ENCODE measurements around the gene P2RY10.

The P2RY10 gene

DNA sequence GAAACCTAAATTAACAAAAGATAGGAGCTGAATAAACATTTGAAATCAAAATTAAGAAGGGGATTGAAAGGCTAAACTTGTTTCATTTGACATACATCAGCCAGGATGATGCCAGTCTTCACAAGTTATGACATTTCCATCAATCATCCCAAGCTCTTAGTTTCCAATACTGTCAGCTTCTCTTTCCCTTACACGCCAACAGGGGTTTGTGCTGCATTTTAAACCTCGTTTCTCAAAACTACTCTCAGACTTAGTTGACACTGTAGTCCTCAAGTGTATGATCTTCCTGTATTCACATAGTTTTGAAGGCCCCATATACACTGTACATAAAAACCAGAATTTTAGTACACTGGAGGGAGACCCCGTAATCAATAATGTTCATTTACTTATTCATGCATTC lies 840 bp upstream of the P2RY10 start:
- H2BK120ac ChIP-seq (ENCODE audit: low read depth, low read length) = no peak overlapping the region
- no peak for DNase-seq
- no peak overlapping the region for H3K4me3 ChIP-seq (ENCODE audit: low read length)
- no peak overlapping the region for H3K9ac ChIP-seq (ENCODE audit: low read length)
- H3K23ac ChIP-seq (ENCODE audit: low read length) = no peak overlapping the region
- WGBS (ENCODE audit: extremely low coverage, insufficient coverage, low lambda C conversion rate) = no CpG with 5 or more reads among the region's 3 CpGs
- no peak overlapping the region for H3K56ac ChIP-seq (ENCODE audit: low read length)
- H3K79me2 ChIP-seq (ENCODE audit: control insufficient read depth, insufficient read depth, low read length) = no peaks in the 10 kb centered on the region
- H3K27ac ChIP-seq (ENCODE audit: low read depth, low read length) = no peak overlapping the region
- no peak overlapping the region for H3K4ac ChIP-seq (ENCODE audit: low read depth, low read length)
- no peaks in the 10 kb centered on the region for H3K4me1 ChIP-seq (ENCODE audit: control insufficient read depth, low read depth, low read length)
- no peak overlapping the region for H2BK15ac ChIP-seq (replicated peaks; ENCODE audit: low read depth)
- no peak overlapping the region for H2AK5ac ChIP-seq (ENCODE audit: low read length)
- no peaks in the 10 kb centered on the region for H3K36me3 ChIP-seq (ENCODE audit: control insufficient read depth, insufficient read depth, low read length)
- no peak overlapping the region for H4K5ac ChIP-seq (ENCODE audit: low read length)
- H2BK5ac ChIP-seq (ENCODE audit: low read length) = no peak overlapping the region
- no peaks in the 10 kb centered on the region for H3K79me1 ChIP-seq (ENCODE audit: low read length)
- H3K18ac ChIP-seq (ENCODE audit: low read length) = no peak overlapping the region
- no peaks in the 10 kb centered on the region for H3K27me3 ChIP-seq (ENCODE audit: insufficient read depth, low read length, poor library complexity)
- no peak overlapping the region for H3K4me2 ChIP-seq (ENCODE audit: low read length)
- H4K8ac ChIP-seq (ENCODE audit: low read depth, low read length) = no peak overlapping the region

GRCh38 chrX:78946178-78946931 lies 1.2 kb downstream of the P2RY10 start:
- Histone ChIP-seq H4K8ac (ENCODE audit: low read depth, low read length) (no peak overlapping the region), H3K27me3 (ENCODE audit: insufficient read depth, low read length, poor library complexity) (no peaks in the 10 kb centered on the region), H3K36me3 (ENCODE audit: control insufficient read depth, insufficient read depth, low read length) (no peaks in the 10 kb centered on the region), H3K4me2 (ENCODE audit: low read length) (no peak overlapping the region), H3K4ac (ENCODE audit: low read depth, low read length) (no peak overlapping the region), H3K56ac (ENCODE audit: low read length) (no peak overlapping the region), H3K79me1 (ENCODE audit: low read length) (no peaks in the 10 kb centered on the region), H3K4me1 (ENCODE audit: control insufficient read depth, low read depth, low read length) (no peaks in the 10 kb centered on the region), H2BK5ac (ENCODE audit: low read length) (no peak overlapping the region), H3K23ac (ENCODE audit: low read length) (no peak overlapping the region), H4K5ac (ENCODE audit: low read length) (no peak overlapping the region), H3K9ac (ENCODE audit: low read length) (no peak overlapping the region), H3K18ac (ENCODE audit: low read length) (no peak overlapping the region), H3K4me3 (ENCODE audit: low read length) (no peak overlapping the region), H2BK15ac (replicated peaks; ENCODE audit: low read depth) (no peak overlapping the region), H2AK5ac (ENCODE audit: low read length) (no peak overlapping the region), H2BK120ac (ENCODE audit: low read depth, low read length) (no peak overlapping the region), H3K27ac (ENCODE audit: low read depth, low read length) (no peak overlapping the region), H3K79me2 (ENCODE audit: control insufficient read depth, insufficient read depth, low read length) (no peaks in the 10 kb centered on the region)
- no CpG with 5 or more reads among the region's 1 CpG for WGBS (ENCODE audit: extremely low coverage, insufficient coverage, low lambda C conversion rate)
- no peak for DNase-seq

- H3K27me3 ChIP-seq (ENCODE audit: insufficient read depth, low read length, poor library complexity) = no peaks in the 10 kb centered on the region
- no peak overlapping the region for H3K27ac ChIP-seq (ENCODE audit: low read depth, low read length)
- no peak overlapping the region for H3K9ac ChIP-seq (ENCODE audit: low read length)
- H4K8ac ChIP-seq (ENCODE audit: low read depth, low read length) = no peak overlapping the region
- H2BK15ac ChIP-seq (replicated peaks; ENCODE audit: low read depth) = no peak overlapping the region
- no peak overlapping the region for H3K56ac ChIP-seq (ENCODE audit: low read length)
- no peak for DNase-seq
- no peak overlapping the region for H4K5ac ChIP-seq (ENCODE audit: low read length)
- no peaks in the 10 kb centered on the region for H3K36me3 ChIP-seq (ENCODE audit: control insufficient read depth, insufficient read depth, low read length)
- H2BK120ac ChIP-seq (ENCODE audit: low read depth, low read length) = no peak overlapping the region
- no peak overlapping the region for H3K4ac ChIP-seq (ENCODE audit: low read depth, low read length)
- no peak overlapping the region for H3K4me3 ChIP-seq (ENCODE audit: low read length)
- no peaks in the 10 kb centered on the region for H3K79me1 ChIP-seq (ENCODE audit: low read length)
- H3K23ac ChIP-seq (ENCODE audit: low read length) = no peak overlapping the region
- H3K4me1 ChIP-seq (ENCODE audit: control insufficient read depth, low read depth, low read length) = no peaks in the 10 kb centered on the region
- no peak overlapping the region for H2BK5ac ChIP-seq (ENCODE audit: low read length)
- no peak overlapping the region for H2AK5ac ChIP-seq (ENCODE audit: low read length)
- H3K79me2 ChIP-seq (ENCODE audit: control insufficient read depth, insufficient read depth, low read length) = no peaks in the 10 kb centered on the region
- H3K18ac ChIP-seq (ENCODE audit: low read length) = no peak overlapping the region
- no CpG with 5 or more reads among the region's 3 CpGs for WGBS (ENCODE audit: extremely low coverage, insufficient coverage, low lambda C conversion rate)
- H3K4me2 ChIP-seq (ENCODE audit: low read length) = no peak overlapping the region
Measured at GRCh38 chrX:78950009-78950835, 5.0 kb downstream of the P2RY10 start.

DNA sequence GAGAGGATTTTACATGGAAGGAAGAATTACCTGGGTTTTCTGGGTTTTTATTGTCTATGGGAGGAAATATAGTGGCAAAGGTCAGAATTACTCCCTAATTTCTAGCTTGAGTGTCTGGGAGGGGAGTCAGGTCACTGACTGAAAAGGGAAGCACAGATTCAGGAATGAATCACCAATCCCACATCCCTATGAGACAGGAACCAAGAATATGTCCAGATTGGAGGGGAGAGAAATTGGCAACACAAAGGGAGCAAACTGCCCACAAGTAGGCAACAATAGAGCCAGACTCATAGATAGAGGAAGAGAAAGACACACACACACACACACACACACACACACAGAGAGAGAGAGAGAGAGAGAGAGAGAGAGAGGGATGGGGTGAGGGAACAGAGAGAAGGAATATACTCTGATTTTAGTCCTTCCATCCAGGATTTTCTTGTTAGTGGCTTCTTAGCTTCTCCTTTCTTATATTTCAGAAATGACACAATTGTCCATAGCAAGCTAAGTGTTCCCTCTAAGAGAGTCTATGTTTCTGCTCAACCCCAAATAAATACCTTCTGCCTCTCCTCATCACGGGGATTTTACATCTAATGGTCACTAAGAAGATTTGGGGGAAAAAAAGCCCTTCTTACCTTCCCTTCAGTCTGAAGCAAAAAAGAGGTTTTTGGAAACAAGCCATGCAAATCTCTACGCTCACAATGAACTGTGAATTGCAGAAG lies 12.0 kb downstream of the P2RY10 start:
- no peak overlapping the region for H4K8ac ChIP-seq (ENCODE audit: low read depth, low read length)

DNA sequence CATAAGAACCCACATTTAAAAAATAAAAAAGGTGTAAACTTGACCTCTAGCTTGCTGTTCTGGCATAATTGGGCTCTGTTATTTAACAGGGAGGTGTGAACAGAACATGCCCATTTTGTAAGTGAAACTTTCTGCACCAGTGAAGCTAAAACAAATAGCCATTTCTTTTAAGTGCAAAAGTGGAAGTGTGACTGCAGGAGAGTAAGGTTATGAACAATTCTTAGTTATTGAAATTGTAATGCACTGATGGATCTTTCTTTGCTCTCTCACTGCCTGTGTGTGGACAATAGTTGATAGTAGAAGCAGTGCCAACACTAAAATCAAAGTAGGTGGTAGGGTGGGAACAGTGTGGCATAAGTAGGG lies 12.6 kb downstream of the P2RY10 start:
- no peak for DNase-seq
- no peaks in the 10 kb centered on the region for H3K36me3 ChIP-seq (ENCODE audit: control insufficient read depth, insufficient read depth, low read length)

More for the DNA sequence above, 12.0 kb downstream of the P2RY10 start:
- no peaks in the 10 kb centered on the region for H3K79me1 ChIP-seq (ENCODE audit: low read length)
- DNase-seq = no peak
- no peaks in the 10 kb centered on the region for H3K79me2 ChIP-seq (ENCODE audit: control insufficient read depth, insufficient read depth, low read length)
- no peak overlapping the region for H2AK5ac ChIP-seq (ENCODE audit: low read length)
- no peaks in the 10 kb centered on the region for H3K4me1 ChIP-seq (ENCODE audit: control insufficient read depth, low read depth, low read length)
- no peak overlapping the region for H3K4me3 ChIP-seq (ENCODE audit: low read length)
- no peak overlapping the region for H3K9ac ChIP-seq (ENCODE audit: low read length)
- H3K4ac ChIP-seq (ENCODE audit: low read depth, low read length) = no peak overlapping the region
- H2BK5ac ChIP-seq (ENCODE audit: low read length) = no peak overlapping the region
- no peak overlapping the region for H3K56ac ChIP-seq (ENCODE audit: low read length)
- H3K27ac ChIP-seq (ENCODE audit: low read depth, low read length) = no peak overlapping the region
- H3K23ac ChIP-seq (ENCODE audit: low read length) = no peak overlapping the region
- H2BK120ac ChIP-seq (ENCODE audit: low read depth, low read length) = no peak overlapping the region
- H3K4me2 ChIP-seq (ENCODE audit: low read length) = no peak overlapping the region
- H4K5ac ChIP-seq (ENCODE audit: low read length) = no peak overlapping the region
- no CpG with 5 or more reads among the region's 2 CpGs for WGBS (ENCODE audit: extremely low coverage, insufficient coverage, low lambda C conversion rate)
- no peak overlapping the region for H2BK15ac ChIP-seq (replicated peaks; ENCODE audit: low read depth)
- no peaks in the 10 kb centered on the region for H3K27me3 ChIP-seq (ENCODE audit: insufficient read depth, low read length, poor library complexity)
- H3K36me3 ChIP-seq (ENCODE audit: control insufficient read depth, insufficient read depth, low read length) = no peaks in the 10 kb centered on the region
- H3K18ac ChIP-seq (ENCODE audit: low read length) = no peak overlapping the region

More for the DNA sequence above, 12.6 kb downstream of the P2RY10 start:
- Histone ChIP-seq H2BK120ac (ENCODE audit: low read depth, low read length) (no peak overlapping the region), H3K18ac (ENCODE audit: low read length) (no peak overlapping the region), H4K5ac (ENCODE audit: low read length) (no peak overlapping the region), H3K79me1 (ENCODE audit: low read length) (no peaks in the 10 kb centered on the region), H3K79me2 (ENCODE audit: control insufficient read depth, insufficient read depth, low read length) (no peaks in the 10 kb centered on the region), H3K27ac (ENCODE audit: low read depth, low read length) (no peak overlapping the region), H3K4me2 (ENCODE audit: low read length) (no peak overlapping the region), H3K23ac (ENCODE audit: low read length) (no peak overlapping the region), H3K56ac (ENCODE audit: low read length) (no peak overlapping the region), H2BK5ac (ENCODE audit: low read length) (no peak overlapping the region), H3K4me3 (ENCODE audit: low read length) (no peak overlapping the region), H3K4me1 (ENCODE audit: control insufficient read depth, low read depth, low read length) (no peaks in the 10 kb centered on the region), H2AK5ac (ENCODE audit: low read length) (no peak overlapping the region), H3K27me3 (ENCODE audit: insufficient read depth, low read length, poor library complexity) (no peaks in the 10 kb centered on the region), H3K9ac (ENCODE audit: low read length) (no peak overlapping the region), H4K8ac (ENCODE audit: low read depth, low read length) (no peak overlapping the region), H3K4ac (ENCODE audit: low read depth, low read length) (no peak overlapping the region), H2BK15ac (replicated peaks; ENCODE audit: low read depth) (no peak overlapping the region)

Data from mesendoderm (in vitro differentiated cells).